A549 (cell line): ENCODE measurements around the gene RNASE8. TPM values are rescaled to one million over a fixed set of nuclear protein-coding genes. Genes with fewer than 3 reads are reported as not detected.

Experiments
- ATAC-seq, 2 experiments: fragments of 200-7000 bp in 1 of 2; fragments of >200 bp in 1 of 2; cut with Nextera tagmentation in 1 of 2; cut with Tn5 transposase in 1 of 2; 3 replicates each; pipeline versions ENCODE4 v1.8.0 to v1.9.1; 2018 to 2020; ENCODE audit warnings: mild to moderate bottlenecking in 1 of 2, moderate library complexity in 1 of 2
- CTCF ChIA-PET: fragments of 300-600 bp; sonication (Branson Sonifier 250); formaldehyde crosslinking; extraction: SDS; loops from one replicate; lab custom pipeline; 2021; ENCODE audit warnings: antibody characterized with exemption, inconsistent platforms; lab: Yijun Ruan, JAX
- POLR2A ChIA-PET: fragments of 350-600 bp; formaldehyde crosslinking; extraction: SDS; loops from one replicate; lab custom pipeline; 2021; ENCODE audit warnings: antibody characterized with exemption, inconsistent platforms; lab: Yijun Ruan, JAX
- DNase-seq, 2 experiments: peaks; one replicate each; pipeline versions ENCODE4 v3.0.0 to v3.0.0-alpha.2; 2011 to 2016; ENCODE audit warnings: low read depth in 1 of 2, low spot score in 1 of 2
- FAIRE-seq: peaks from 2 replicates; lab custom pipeline; 2011; peaks lifted over from hg19 to GRCh38; lab: Jason Lieb, UNC
- H3K27ac ChIP-seq, 2 experiments: fragments of >200 bp; sonication (Bioruptor Twin); formaldehyde crosslinking; 3 replicates each; pipeline ENCODE4 v1.5.1; 2016 to 2017
- H3K4me1 ChIP-seq: fragments of >200 bp; sonication (Bioruptor Twin); formaldehyde crosslinking; 3 replicates; pipeline ENCODE4 v1.6.1; 2016
- H3K4me2 ChIP-seq: fragments of >200 bp; sonication (Bioruptor Twin); formaldehyde crosslinking; 3 replicates; pipeline ENCODE4 v1.6.1; 2016
- H3K4me3 ChIP-seq: fragments of >200 bp; sonication (Bioruptor Twin); formaldehyde crosslinking; 3 replicates; pipeline ENCODE4 v1.5.1; 2016
- H3K9me3 ChIP-seq: fragments of >200 bp; sonication (Bioruptor Twin); formaldehyde crosslinking; 3 replicates; pipeline ENCODE4 v1.6.1; 2016
- CBX8 ChIP-seq: fragments of 200-600 bp; sonication (generic); IDR thresholded peaks from 2 replicates; pipeline ENCODE4 v1.6.1; 2016
- EHF ChIP-seq: fragments of 250-450 bp; sonication (Bioruptor Pico); IDR thresholded peaks from 2 replicates; pipeline ENCODE4 v1.5.0; 2020; ENCODE audit warnings: mild to moderate bottlenecking
- EHMT2 ChIP-seq: fragments of 200-600 bp; sonication (generic); IDR thresholded peaks from 2 replicates; pipeline ENCODE4 v1.6.1; 2016; ENCODE audit warnings: antibody characterized with exemption, low read depth, mild to moderate bottlenecking, moderate library complexity
- EP300 ChIP-seq, 2 experiments: fragments of >200 bp; sonication (Bioruptor Twin); formaldehyde crosslinking; IDR thresholded peaks; 2 replicates in 1 of 2; 3 replicates in 1 of 2; pipeline ENCODE4 v1.6.1; 2016 to 2017
- ESRRA ChIP-seq: fragments of 150-350 bp; IDR thresholded peaks from 2 replicates; pipeline ENCODE4 v1.6.1; 2014; ENCODE audit warnings: mild to moderate bottlenecking, low read length, borderline replicate concordance
- NPAS2 ChIP-seq: fragments of 250-450 bp; sonication (Bioruptor Pico); IDR thresholded peaks from 2 replicates; pipeline ENCODE4 v1.8.0; 2022; ENCODE audit warnings: mild to moderate bottlenecking, moderate library complexity, borderline replicate concordance
- RAD21 ChIP-seq, 2 experiments: fragments of >200 bp in 1 of 2; sonication (Bioruptor Twin) in 1 of 2; formaldehyde crosslinking in 1 of 2; IDR thresholded peaks in 1 of 2; conservative IDR thresholded peaks in 1 of 2; 2 replicates in 1 of 2; 3 replicates in 1 of 2; pipeline ENCODE4 v1.6.1; 2012 to 2018; ENCODE audit warnings: inconsistent platforms in 1 of 2
- SMC3 ChIP-seq: fragments of >200 bp; sonication (Bioruptor Twin); formaldehyde crosslinking; IDR thresholded peaks from 3 replicates; pipeline ENCODE4 v1.6.1; 2018; ENCODE audit warnings: inconsistent platforms
- WGBS: methylation state at CpG from one replicate; pipeline ENCODE4 v1.1.6; 2017; ENCODE audit errors: missing lambda C conversion rate; 5-methylcytosine and 5-hydroxymethylcytosine counted together
- polyA plus RNA-seq, 4 experiments: library from polyadenylated mRNA; depleted of rRNA in 3 of 4; stranded (reverse); fragments of >200 nt; fragmentation: RNase III in 1 of 4; extraction: RNeasy Plus Mini Kit Qiagen cat#74134 plus additional on column Dnase treatment in 1 of 4; gene quantifications; 2 replicates in 3 of 4; 3 replicates in 1 of 4; pipeline ENCODE4 v1.2.3, GENCODE V29; 2011 to 2017
- TF ChIP-seq, protein P1 (sequence below): fragments of >200 bp; sonication (Bioruptor Twin); formaldehyde crosslinking; IDR thresholded peaks from 3 replicates; pipeline ENCODE4 v1.6.1; 2016
- TF ChIP-seq, protein P2 (sequence below): fragments of >200 bp; sonication (Bioruptor Twin); formaldehyde crosslinking; IDR thresholded peaks from 3 replicates; pipeline ENCODE4 v1.5.1; 2016

RNASE8 gene
- polyA plus RNA-seq, 2 of the 4 experiments (the other 2 are of a cell fraction) = not detected

DNA sequence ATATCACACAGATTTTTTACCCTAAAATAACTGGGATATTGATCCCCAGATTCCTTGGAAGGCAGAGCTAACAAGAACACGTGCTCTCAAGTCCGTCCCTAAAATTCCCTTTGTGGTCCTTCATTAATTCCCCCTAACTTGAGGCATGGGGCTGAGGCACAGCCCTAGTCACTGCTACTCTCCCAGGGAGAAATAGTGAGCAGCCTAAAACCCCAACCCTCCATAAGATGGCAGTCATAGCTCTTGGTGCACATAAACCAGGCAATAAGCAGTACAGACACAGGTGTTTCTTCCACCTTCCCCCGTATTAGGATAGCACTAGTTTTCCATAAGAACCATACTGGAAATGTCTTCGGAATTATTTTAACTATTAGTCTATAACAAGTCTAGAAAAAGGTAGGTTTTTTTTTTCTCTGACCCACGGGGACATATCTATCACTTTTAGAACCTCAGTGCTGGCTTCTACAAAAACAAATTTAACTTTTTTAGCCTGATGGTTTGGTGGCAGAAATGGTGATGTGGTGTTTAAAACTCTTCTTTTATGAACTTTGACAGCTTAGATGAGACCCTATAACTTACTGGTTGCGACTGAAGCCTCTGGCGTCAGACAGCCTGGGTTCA lies 9.4 kb downstream of the RNASE8 start:
- TF ChIP-seq CBX8 = no peak
- TF ChIP-seq, protein P1, sequence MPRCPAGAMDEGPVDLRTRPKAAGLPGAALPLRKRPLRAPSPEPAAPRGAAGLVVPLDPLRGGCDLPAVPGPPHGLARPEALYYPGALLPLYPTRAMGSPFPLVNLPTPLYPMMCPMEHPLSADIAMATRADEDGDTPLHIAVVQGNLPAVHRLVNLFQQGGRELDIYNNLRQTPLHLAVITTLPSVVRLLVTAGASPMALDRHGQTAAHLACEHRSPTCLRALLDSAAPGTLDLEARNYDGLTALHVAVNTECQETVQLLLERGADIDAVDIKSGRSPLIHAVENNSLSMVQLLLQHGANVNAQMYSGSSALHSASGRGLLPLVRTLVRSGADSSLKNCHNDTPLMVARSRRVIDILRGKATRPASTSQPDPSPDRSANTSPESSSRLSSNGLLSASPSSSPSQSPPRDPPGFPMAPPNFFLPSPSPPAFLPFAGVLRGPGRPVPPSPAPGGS = no peak
- TF ChIP-seq EHMT2 = no peak
- TF ChIP-seq RAD21 (conservative IDR thresholded peaks at IDR 0.05 in 1 of 2, IDR thresholded peaks at IDR 0.05 in 1 of 2) = peak; percentile 42 to 56
- TF ChIP-seq, protein P2, sequence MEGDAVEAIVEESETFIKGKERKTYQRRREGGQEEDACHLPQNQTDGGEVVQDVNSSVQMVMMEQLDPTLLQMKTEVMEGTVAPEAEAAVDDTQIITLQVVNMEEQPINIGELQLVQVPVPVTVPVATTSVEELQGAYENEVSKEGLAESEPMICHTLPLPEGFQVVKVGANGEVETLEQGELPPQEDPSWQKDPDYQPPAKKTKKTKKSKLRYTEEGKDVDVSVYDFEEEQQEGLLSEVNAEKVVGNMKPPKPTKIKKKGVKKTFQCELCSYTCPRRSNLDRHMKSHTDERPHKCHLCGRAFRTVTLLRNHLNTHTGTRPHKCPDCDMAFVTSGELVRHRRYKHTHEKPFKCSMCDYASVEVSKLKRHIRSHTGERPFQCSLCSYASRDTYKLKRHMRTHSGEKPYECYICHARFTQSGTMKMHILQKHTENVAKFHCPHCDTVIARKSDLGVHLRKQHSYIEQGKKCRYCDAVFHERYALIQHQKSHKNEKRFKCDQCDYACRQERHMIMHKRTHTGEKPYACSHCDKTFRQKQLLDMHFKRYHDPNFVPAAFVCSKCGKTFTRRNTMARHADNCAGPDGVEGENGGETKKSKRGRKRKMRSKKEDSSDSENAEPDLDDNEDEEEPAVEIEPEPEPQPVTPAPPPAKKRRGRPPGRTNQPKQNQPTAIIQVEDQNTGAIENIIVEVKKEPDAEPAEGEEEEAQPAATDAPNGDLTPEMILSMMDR = peak; percentile 48
- H3K4me1 ChIP-seq = peaks cover 40% of the 10 kb centered on the region
- POLR2A ChIA-PET = no interaction called here
- H3K9me3 ChIP-seq = no peaks in the 10 kb centered on the region
- CTCF ChIA-PET = interaction anchor here (0.6 to 9.5 kb wide), 17 partner anchors 11 to 648 kb away, joined by 3 to 251 read pairs (median 9); partner anchors contain the start of genes TMEM253 and ZNF219
- FAIRE-seq (no peak), ATAC-seq (peak; percentile 22 to 25; a peak in 1 of 6 replicates), DNase-seq (peak; percentile 41)
- H3K27ac ChIP-seq = no peak overlapping the region
- no peak overlapping the region for H3K4me3 ChIP-seq
- H3K4me2 ChIP-seq = no peak overlapping the region
- 27% methylated on average over 7 of the region's 7 CpGs for WGBS

- CTCF ChIA-PET = interaction anchor here (0.6 to 9.5 kb wide), 32 partner anchors 10 to 384 kb away, joined by 3 to 251 read pairs (median 6); partner anchors contain the start of genes RNASE4, RNASE8, TMEM253 and ZNF219
- 54% methylated on average over 44 of the region's 45 CpGs for WGBS
- ATAC-seq (peak in 1 of 2 experiments; percentile 62; a peak in 3 of 6 replicates), DNase-seq (peak; percentile 53 to 73), FAIRE-seq (no peak)
- no peak for TF ChIP-seq EP300 (IDR thresholded peaks at IDR 0.05)
- TF ChIP-seq, protein P2 = peak; percentile 59
- no peak for TF ChIP-seq NPAS2
- TF ChIP-seq SMC3 = peak; percentile 67
- TF ChIP-seq ESRRA = no peak
- peak; percentile 72 to 76 for TF ChIP-seq RAD21 (conservative IDR thresholded peaks at IDR 0.05 in 1 of 2, IDR thresholded peaks at IDR 0.05 in 1 of 2)
- TF ChIP-seq, protein P1 = no peak
- no peak for TF ChIP-seq EHF
- TF ChIP-seq EHMT2 = no peak
- Histone ChIP-seq H3K9me3 (no peaks in the 10 kb centered on the region), H3K4me3 (no peak overlapping the region), H3K27ac (peak overlapping the region in 1 of 2 experiments; percentile 95; a peak in 2 of 6 replicates), H3K4me1 (peaks cover 29% of the 10 kb centered on the region), H3K4me2 (peak overlapping the region; percentile 99)
- POLR2A ChIA-PET = interaction anchor here (0.6 to 1.4 kb wide), 5 partner anchors 9 to 54 kb away, joined by 3 to 11 read pairs (median 4); no protein-coding TSS in a partner anchor
Measured at GRCh38 chr14:21068521-21069387, 11.1 kb downstream of the RNASE8 start.
